WERI-Rb-1 (cell line): ENCODE data around the gene DNAJC21.
A peak's percentile ranks its signal among the peaks of the same experiment; 100 is the strongest.

Source experiments
- DNase-seq: peaks from one replicate; pipeline ENCODE4 v3.0.0-alpha.2; 2020
- H3K27ac ChIP-seq: fragments of 250-450 bp; sonication (Bioruptor Pico); 2 replicates; pipeline ENCODE4 v1.5.1; 2020; ENCODE audit warnings: mild to moderate bottlenecking, moderate library complexity
- H3K27me3 ChIP-seq: fragments of 250-450 bp; sonication (Bioruptor Pico); 2 replicates; pipeline ENCODE4 v1.5.1; 2021; ENCODE audit warnings: mild to moderate bottlenecking, low read depth, moderate library complexity; ENCODE audit not compliant: insufficient read depth, severe bottlenecking
- H3K36me3 ChIP-seq: fragments of 250-450 bp; sonication (Bioruptor Pico); 2 replicates; pipeline ENCODE4 v1.5.1; 2020; ENCODE audit warnings: mild to moderate bottlenecking, moderate library complexity
- H3K4me3 ChIP-seq: 2 replicates; pipeline ENCODE4 v1.5.1; 2011; ENCODE audit warnings: low read depth, mild to moderate bottlenecking, control low read depth, low read length
- H3K9me3 ChIP-seq: fragments of 250-450 bp; sonication (Bioruptor Pico); 2 replicates; pipeline ENCODE4 v1.5.1; 2021; ENCODE audit warnings: mild to moderate bottlenecking, moderate library complexity; ENCODE audit not compliant: severe bottlenecking
- CTCF ChIP-seq: IDR thresholded peaks from 2 replicates; pipeline ENCODE4 v1.5.1; 2011; ENCODE audit warnings: low read depth, mild to moderate bottlenecking, control low read depth, inconsistent platforms, low read length

DNAJC21 gene

GRCh38 chr5:34944460-34945047 is 15.2 kb downstream of the DNAJC21 start:
- TF ChIP-seq CTCF, result no peak

GRCh38 chr5:34957321-34957720 is 28.0 kb downstream of the DNAJC21 start:
- Histone ChIP-seq H3K36me3 (peaks cover 27% of the 10 kb centered on the region), H3K4me3 (no peak overlapping the region), H3K27me3 (no peaks in the 10 kb centered on the region), H3K27ac (no peak overlapping the region), H3K9me3 (no peaks in the 10 kb centered on the region)
- no peak for DNase-seq
- no peak for TF ChIP-seq CTCF

More at GRCh38 chr5:34944460-34945047, 15.2 kb downstream of the DNAJC21 start:
- Histone ChIP-seq H3K9me3 (no peaks in the 10 kb centered on the region), H3K27ac (no peak overlapping the region), H3K4me3 (no peak overlapping the region), H3K27me3 (no peaks in the 10 kb centered on the region), H3K36me3 (peaks cover 47% of the 10 kb centered on the region)
- no peak for DNase-seq

- Histone ChIP-seq H3K27ac (no peak overlapping the region), H3K9me3 (no peaks in the 10 kb centered on the region), H3K27me3 (no peaks in the 10 kb centered on the region), H3K4me3 (no peak overlapping the region), H3K36me3 (peaks cover 22% of the 10 kb centered on the region)
- peak; percentile 23 for DNase-seq
- peak; percentile 61 for TF ChIP-seq CTCF
Observed at GRCh38 chr5:34957857-34958690, 28.7 kb downstream of the DNAJC21 start.

- Histone ChIP-seq H3K36me3 (peaks cover 11% of the 10 kb centered on the region), H3K27me3 (no peaks in the 10 kb centered on the region), H3K9me3 (no peaks in the 10 kb centered on the region), H3K27ac (no peak overlapping the region), H3K4me3 (no peak overlapping the region)
- DNase-seq, result no peak
- no peak for TF ChIP-seq CTCF
Observed at GRCh38 chr5:34959323-34959722, 30.0 kb downstream of the DNAJC21 start.

GRCh38 chr5:34967540-34967939 is 38.2 kb downstream of the DNAJC21 start:
- no peak overlapping the region for H3K4me3 ChIP-seq
- TF ChIP-seq CTCF, result no peak
- H3K9me3 ChIP-seq, result peaks cover 3% of the 10 kb centered on the region

More at GRCh38 chr5:34967540-34967939, 38.2 kb downstream of the DNAJC21 start:
- Histone ChIP-seq H3K27me3 (no peaks in the 10 kb centered on the region), H3K27ac (no peak overlapping the region), H3K36me3 (no peaks in the 10 kb centered on the region)
- DNase-seq, result no peak
